Pancreas (tissue), 10 donors: ENCODE results near the gene STK11. TPM values are rescaled to one million over a fixed set of nuclear protein-coding genes. Genes with fewer than 3 reads are reported as not detected.

Experiments
- ATAC-seq, 4 donors: fragments of 200-7000 bp; cut with Tn5 transposase; one replicate each; pipeline versions ENCODE4 v1.8.0 to v1.9.1; 2020; ENCODE audit warnings: mild to moderate bottlenecking in 4 of 4, moderate library complexity in 4 of 4
- DNase-seq, 6 donors: peaks; one replicate each; pipeline ENCODE4 v3.0.0-alpha.2; 2020
- FAIRE-seq: peaks from 2 replicates; lab custom pipeline; 2012; peaks lifted over from hg19 to GRCh38; lab: Jason Lieb, UNC
- H3K27ac ChIP-seq, 4 donors: fragments of 200-600 bp; sonication (generic); 1 replicate in 3 of 4; 2 replicates in 1 of 4; pipeline versions ENCODE4 v1.5.0 to v1.8.0; 2020
- H3K27me3 ChIP-seq, 4 donors: fragments of 200-600 bp; one replicate each; pipeline ENCODE4 v1.8.0; 2021
- H3K36me3 ChIP-seq, 3 donors: fragments of 200-600 bp; sonication (generic) in 1 of 3; one replicate each; pipeline versions ENCODE4 v1.5.0 to v1.8.0; 2020 to 2021
- H3K4me1 ChIP-seq, 3 donors: fragments of 200-600 bp; one replicate each; pipeline ENCODE4 v1.8.0; 2021
- H3K4me3 ChIP-seq, 4 donors: fragments of 200-600 bp; sonication (generic) in 2 of 4; one replicate each; pipeline versions ENCODE4 v1.5.0 to v1.8.0; 2020 to 2021
- H3K9me3 ChIP-seq, 4 donors: fragments of 200-600 bp; one replicate each; pipeline ENCODE4 v1.8.0; 2021
- CTCF ChIP-seq, 4 donors: fragments of 200-600 bp; sonication (generic) in 3 of 4; IDR thresholded peaks; one replicate each; pipeline versions ENCODE4 v1.5.0 to v1.8.0; 2021; ENCODE audit warnings: antibody characterized with exemption in 4 of 4
- WGBS, 2 donors: extraction: QIAGEN DNeasy Blood & Tissue Kit; methylation state at CpG; one replicate each; pipeline ENCODE4 v1.1.7; 2013; 5-methylcytosine and 5-hydroxymethylcytosine counted together
- intact Hi-C, 3 donors: fragments of 100-400 bp; cut with DNase I; formaldehyde crosslinking; loops; one replicate each; pipeline versions ENCODE4 v1.11.1 to v1.14.2; 2022
- polyA plus RNA-seq, 2 donors: library from polyadenylated mRNA; stranded (reverse); fragments of 200-250 nt; gene quantifications; one replicate each; pipeline ENCODE4 v1.2.3, GENCODE V29; 2013
- total RNA-seq, 6 donors: library from RNA; stranded (reverse); fragmentation: NEBNext Ultra II Directional in 4 of 6; extraction: Animal tissue kit (Norgen Biotek cat#: 25700) in 4 of 6; gene quantifications; one replicate each; pipeline versions ENCODE4 v1.2.1 to v1.2.4, GENCODE V29; 2021 to 2023
- donor health status: healthy with polysubstance abuse.
- donor health status: DM: no; HTN: no; CAD: no; lungs with moderate emphysema.
- donor health status: DM: no; HTN: no; CAD: no.
- donor health status: control.
- donor health status: control.
- donor health status: Bipolar disorder and iron deficiency.
- donor health status: DM: yes; HTN: yes; CAD: no.
- donor health status: DM: no; HTN: no; CAD: no.
- donor health status: DM: no; HTN: no; CAD: no.
- donor health status: DM: yes; HTN: yes; CAD: no.

STK11 gene
- total and polyA plus RNA-seq, 8 donors = 20.1 to 62.2 (median 24.8) TPM

- intact Hi-C loops = no loop called here
- DNase-seq (no peak), FAIRE-seq (no peak), ATAC-seq (no peak)
- H3K4me1 ChIP-seq = peaks cover 0 to 5% (median 4%) of the 10 kb centered on the region in 3 donors
- H3K27ac ChIP-seq = no peak overlapping the region
- H3K9me3 ChIP-seq = no peaks in the 10 kb centered on the region
- WGBS, 2 donors = 94% methylated on average over 26 to 29 of the region's 29 CpGs
- no peaks in the 10 kb centered on the region for H3K27me3 ChIP-seq
- no peak for TF ChIP-seq CTCF (IDR thresholded peaks at IDR 0.05)
- peaks cover 5 to 26% (median 5%) of the 10 kb centered on the region in 3 donors for H3K36me3 ChIP-seq
- no peak overlapping the region for H3K4me3 ChIP-seq
These were observed 20.1 kb downstream of the STK11 start for GRCh38 chr19:1225440-1226226.

GRCh38 chr19:1226227-1226518, 20.6 kb downstream of the STK11 start:
- Histone ChIP-seq H3K27me3 (no peaks in the 10 kb centered on the region), H3K4me1 (peaks cover 0 to 5% (median 4%) of the 10 kb centered on the region in 3 donors), H3K9me3 (no peaks in the 10 kb centered on the region), H3K27ac (no peak overlapping the region), H3K36me3 (peaks cover 0 to 20% (median 5%) of the 10 kb centered on the region in 3 donors), H3K4me3 (no peak overlapping the region)
- ATAC-seq (no peak), FAIRE-seq (no peak), DNase-seq (no peak)
- WGBS, 2 donors = 93 to 94% methylated on average over 11 of the region's 11 CpGs
- no peak for TF ChIP-seq CTCF (IDR thresholded peaks at IDR 0.05)
- intact Hi-C loops = no loop called here

- no peak for DNase-seq
- Histone ChIP-seq H3K27ac (no peak overlapping the region), H3K4me3 (no peak overlapping the region), H3K9me3 (no peaks in the 10 kb centered on the region), H3K4me1 (peaks cover 0 to 4% (median 2%) of the 10 kb centered on the region in 3 donors), H3K27me3 (no peaks in the 10 kb centered on the region), H3K36me3 (peaks cover 0 to 16% (median 5%) of the 10 kb centered on the region in 3 donors)
- no peak for TF ChIP-seq CTCF (IDR thresholded peaks at IDR 0.05)
- intact Hi-C loops = no loop called here
- no peak for ATAC-seq
- no peak for FAIRE-seq
- 95% methylated on average over 46 to 50 of the region's 50 CpGs for WGBS, 2 donors
These were observed 21.1 kb downstream of the STK11 start for GRCh38 chr19:1226522-1227303.

- intact Hi-C loops = no loop called here
- TF ChIP-seq CTCF (IDR thresholded peaks at IDR 0.05) = no peak
- Histone ChIP-seq H3K4me1 (peaks cover 2 to 9% (median 6%) of the 10 kb centered on the region in 3 donors), H3K36me3 (peaks cover 0 to 16% (median 5%) of the 10 kb centered on the region in 3 donors), H3K9me3 (no peaks in the 10 kb centered on the region), H3K27me3 (no peaks in the 10 kb centered on the region), H3K4me3 (no peak overlapping the region), H3K27ac (no peak overlapping the region)
- ATAC-seq (no peak), FAIRE-seq (no peak), DNase-seq (no peak)
- WGBS, 2 donors = 93 to 95% methylated on average over 56 of the region's 56 CpGs
These were observed 21.9 kb downstream of the STK11 start for GRCh38 chr19:1227304-1228054.
